ENCODE results near the gene CDK9.

CDK9 gene

DNA sequence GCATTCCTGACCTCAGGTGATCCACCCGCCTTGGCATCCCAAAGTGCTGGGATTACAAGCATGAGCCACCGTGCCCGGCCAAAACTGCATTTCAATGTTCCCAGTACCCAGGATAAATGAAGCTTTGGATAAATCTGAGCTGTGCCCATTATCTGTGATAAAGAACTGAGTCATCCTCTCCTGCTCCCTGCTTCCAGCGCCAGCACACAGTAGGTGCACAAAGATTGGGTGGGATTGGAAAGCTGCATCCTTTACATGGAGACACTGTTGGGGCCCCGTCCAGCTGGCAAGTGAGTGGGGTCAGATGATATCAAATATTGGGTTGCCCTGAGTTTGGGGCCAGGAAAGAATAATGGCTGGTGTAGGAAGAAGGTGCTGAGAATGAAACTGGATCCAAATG lies 24.8 kb upstream of the CDK9 start:
- Histone ChIP-seq H3K14ac (ENCODE audit: low read length) (no peak overlapping the region), H3K4me3 (ENCODE audit: low read depth, low read length) (no peak overlapping the region), H3K36me3 (ENCODE audit: control insufficient read depth in 1 of 2, insufficient read depth in 2 of 2, low read length in 2 of 2) (no peaks in the 10 kb centered on the region), H3K27ac (ENCODE audit: low read depth, low read length) (no peak overlapping the region), H3K18ac (ENCODE audit: low read length) (no peak overlapping the region), H4K8ac (ENCODE audit: low read depth, low read length) (no peak overlapping the region), H3K79me1 (ENCODE audit: low read length) (peaks cover 2% of the 10 kb centered on the region), H4K91ac (ENCODE audit: low read depth, low read length) (no peak overlapping the region), H2BK120ac (ENCODE audit: insufficient read depth, low read length, poor library complexity) (no peak overlapping the region), H3K79me2 (ENCODE audit: control insufficient read depth, insufficient read depth, low read length, poor library complexity) (no peaks in the 10 kb centered on the region), H2BK5ac (ENCODE audit: low read depth, low read length, poor library complexity) (no peak overlapping the region), H3K9ac (ENCODE audit: low read length) (no peak overlapping the region), H3K4me1 (ENCODE audit: control insufficient read depth in 1 of 2, insufficient read depth in 2 of 2, low read length in 2 of 2) (peaks cover 6 to 10% of the 10 kb centered on the region in 2 experiments), H2AFZ (ENCODE audit: insufficient read depth, low read length, poor library complexity) (no peak overlapping the region), H3K9me3 (ENCODE audit: insufficient read depth, low read depth, low read length) (no peaks in the 10 kb centered on the region), H3K4ac (ENCODE audit: low read depth, low read length) (no peak overlapping the region), H3K4me2 (ENCODE audit: low read length) (no peak overlapping the region), H3K27me3 (ENCODE audit: insufficient read depth, low read length) (peaks cover 2% of the 10 kb centered on the region), H4K12ac (ENCODE audit: low read depth, low read length) (no peak overlapping the region), H2AK5ac (ENCODE audit: low read length) (no peak overlapping the region), H3K23ac (ENCODE audit: low read length) (no peak overlapping the region), H2BK12ac (ENCODE audit: low read length) (no peak overlapping the region)
- WGBS (ENCODE audit: extremely low coverage, insufficient coverage, insufficient read length): no CpG with 5 or more reads among the region's 5 CpGs
- no peak for DNase-seq

DNA sequence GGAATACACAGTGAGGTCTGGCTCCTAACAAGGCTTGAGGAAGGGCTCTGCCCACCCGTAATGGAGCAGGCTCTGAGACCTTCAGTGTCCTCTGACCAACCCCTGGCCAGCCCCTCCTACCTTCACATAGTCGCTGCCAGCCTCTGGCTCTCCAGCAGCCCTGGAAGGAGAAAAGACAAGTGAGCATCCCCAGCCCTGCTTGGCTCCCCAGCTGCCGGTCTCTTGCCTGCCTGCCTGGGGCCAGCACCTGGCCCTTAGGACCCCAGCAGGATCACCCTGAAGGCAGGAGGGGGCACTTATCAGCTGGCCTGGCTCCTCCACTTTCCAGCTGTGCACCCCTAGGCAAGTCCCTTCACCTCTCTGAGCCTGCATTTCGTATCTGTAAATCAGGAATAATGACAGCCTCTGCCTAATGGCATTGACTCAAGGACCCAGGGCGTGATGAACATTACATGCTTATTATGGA lies 24.3 kb upstream of the CDK9 start:
- no peaks in the 10 kb centered on the region for H3K36me3 ChIP-seq (ENCODE audit: control insufficient read depth in 1 of 2, insufficient read depth in 2 of 2, low read length in 2 of 2)
- no peak overlapping the region for H2BK12ac ChIP-seq (ENCODE audit: low read length)
- H3K79me1 ChIP-seq (ENCODE audit: low read length): peaks cover 2% of the 10 kb centered on the region
- no peak overlapping the region for H3K4me3 ChIP-seq (ENCODE audit: low read depth, low read length)
- no peak overlapping the region for H3K27ac ChIP-seq (ENCODE audit: low read depth, low read length)
- no CpG with 5 or more reads among the region's 5 CpGs for WGBS (ENCODE audit: extremely low coverage, insufficient coverage, insufficient read length)
- H3K23ac ChIP-seq (ENCODE audit: low read length): no peak overlapping the region
- H3K9ac ChIP-seq (ENCODE audit: low read length): no peak overlapping the region
- no peak for DNase-seq
- H3K4me2 ChIP-seq (ENCODE audit: low read length): no peak overlapping the region
- H3K4me1 ChIP-seq (ENCODE audit: control insufficient read depth in 1 of 2, insufficient read depth in 2 of 2, low read length in 2 of 2): peaks cover 6 to 10% of the 10 kb centered on the region in 2 experiments
- no peak overlapping the region for H4K91ac ChIP-seq (ENCODE audit: low read depth, low read length)
- no peak overlapping the region for H3K14ac ChIP-seq (ENCODE audit: low read length)
- H3K4ac ChIP-seq (ENCODE audit: low read depth, low read length): no peak overlapping the region
- H4K12ac ChIP-seq (ENCODE audit: low read depth, low read length): no peak overlapping the region
- H3K9me3 ChIP-seq (ENCODE audit: insufficient read depth, low read depth, low read length): no peaks in the 10 kb centered on the region
- H3K18ac ChIP-seq (ENCODE audit: low read length): no peak overlapping the region
- H2BK120ac ChIP-seq (ENCODE audit: insufficient read depth, low read length, poor library complexity): no peak overlapping the region
- H2BK5ac ChIP-seq (ENCODE audit: low read depth, low read length, poor library complexity): no peak overlapping the region
- no peak overlapping the region for H4K8ac ChIP-seq (ENCODE audit: low read depth, low read length)
- H3K79me2 ChIP-seq (ENCODE audit: control insufficient read depth, insufficient read depth, low read length, poor library complexity): no peaks in the 10 kb centered on the region
- no peak overlapping the region for H2AK5ac ChIP-seq (ENCODE audit: low read length)
- H3K27me3 ChIP-seq (ENCODE audit: insufficient read depth, low read length): no peaks in the 10 kb centered on the region
- no peak overlapping the region for H2AFZ ChIP-seq (ENCODE audit: insufficient read depth, low read length, poor library complexity)

DNA sequence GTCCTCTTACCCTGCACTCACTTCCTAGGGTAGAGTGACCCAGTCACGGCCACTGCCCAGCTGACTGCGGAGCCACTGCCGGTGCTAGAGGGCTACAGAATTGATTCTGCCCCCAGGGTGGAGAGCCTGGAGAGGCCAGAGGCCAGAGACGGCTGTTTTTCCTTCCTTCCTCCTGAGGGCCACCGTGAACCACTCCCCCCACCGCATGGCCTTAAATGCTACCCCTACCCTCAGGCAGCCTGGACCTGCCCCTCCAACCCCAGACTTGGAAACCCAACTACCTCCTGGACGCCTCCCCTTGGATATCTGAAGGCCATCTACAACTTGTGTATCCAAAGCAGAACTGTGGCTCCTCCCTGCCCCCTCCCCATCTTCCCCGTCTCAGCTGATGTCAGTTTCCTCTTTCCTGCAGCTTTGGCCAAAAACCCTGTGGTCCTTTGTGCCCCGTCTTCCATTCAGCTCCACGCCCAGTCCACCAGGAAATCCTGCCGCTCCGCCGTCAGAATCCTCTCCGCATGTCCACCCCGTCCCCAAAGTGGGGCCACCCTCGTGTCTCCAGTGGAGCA lies 23.6 kb upstream of the CDK9 start:
- Histone ChIP-seq H3K27ac (ENCODE audit: low read depth, low read length) (no peak overlapping the region), H3K4ac (ENCODE audit: low read depth, low read length) (no peak overlapping the region), H3K4me2 (ENCODE audit: low read length) (no peak overlapping the region), H2AK5ac (ENCODE audit: low read length) (no peak overlapping the region), H2AFZ (ENCODE audit: insufficient read depth, low read length, poor library complexity) (no peak overlapping the region), H3K79me2 (ENCODE audit: control insufficient read depth, insufficient read depth, low read length, poor library complexity) (no peaks in the 10 kb centered on the region), H3K27me3 (ENCODE audit: insufficient read depth, low read length) (no peaks in the 10 kb centered on the region), H3K4me3 (ENCODE audit: low read depth, low read length) (no peak overlapping the region), H3K23ac (ENCODE audit: low read length) (no peak overlapping the region), H2BK12ac (ENCODE audit: low read length) (no peak overlapping the region), H3K9me3 (ENCODE audit: insufficient read depth, low read depth, low read length) (no peaks in the 10 kb centered on the region), H3K36me3 (ENCODE audit: control insufficient read depth in 1 of 2, insufficient read depth in 2 of 2, low read length in 2 of 2) (no peaks in the 10 kb centered on the region), H2BK5ac (ENCODE audit: low read depth, low read length, poor library complexity) (no peak overlapping the region), H3K18ac (ENCODE audit: low read length) (no peak overlapping the region), H4K12ac (ENCODE audit: low read depth, low read length) (no peak overlapping the region), H4K91ac (ENCODE audit: low read depth, low read length) (no peak overlapping the region), H3K4me1 (ENCODE audit: control insufficient read depth in 1 of 2, insufficient read depth in 2 of 2, low read length in 2 of 2) (peaks cover 6 to 10% of the 10 kb centered on the region in 2 experiments), H3K9ac (ENCODE audit: low read length) (no peak overlapping the region), H3K79me1 (ENCODE audit: low read length) (peaks cover 2% of the 10 kb centered on the region), H3K14ac (ENCODE audit: low read length) (no peak overlapping the region), H2BK120ac (ENCODE audit: insufficient read depth, low read length, poor library complexity) (no peak overlapping the region), H4K8ac (ENCODE audit: low read depth, low read length) (no peak overlapping the region)
- WGBS (ENCODE audit: extremely low coverage, insufficient coverage, insufficient read length): no CpG with 5 or more reads among the region's 16 CpGs
- no peak for DNase-seq

DNA sequence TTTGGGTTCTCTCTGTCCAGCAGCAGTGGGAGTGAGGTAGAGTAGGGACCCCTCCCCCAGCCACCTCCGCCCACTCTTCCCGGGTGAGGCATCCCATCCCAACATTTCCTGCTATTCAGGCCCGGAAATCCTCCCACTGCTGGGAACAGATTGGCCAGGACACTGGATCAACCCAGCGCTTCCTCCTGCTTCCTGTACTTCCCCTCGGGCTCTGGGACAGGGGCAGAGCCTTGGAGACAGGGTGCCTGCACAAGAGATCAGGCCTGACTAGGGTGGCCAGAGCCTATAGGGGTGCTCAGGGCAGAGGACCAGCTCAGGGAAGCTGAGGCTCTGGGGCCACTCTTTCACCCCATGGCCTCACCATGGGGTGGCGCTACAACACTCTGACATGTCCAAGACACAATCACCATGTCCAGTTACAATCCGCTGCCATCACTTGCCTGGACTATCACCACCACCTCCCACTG lies 21.9 kb upstream of the CDK9 start:
- H3K18ac ChIP-seq (ENCODE audit: low read length): no peak overlapping the region
- no peak overlapping the region for H4K91ac ChIP-seq (ENCODE audit: low read depth, low read length)
- H4K8ac ChIP-seq (ENCODE audit: low read depth, low read length): no peak overlapping the region
- H3K4me3 ChIP-seq (ENCODE audit: low read depth, low read length): no peak overlapping the region
- H3K14ac ChIP-seq (ENCODE audit: low read length): no peak overlapping the region
- peaks cover 2% of the 10 kb centered on the region for H3K79me1 ChIP-seq (ENCODE audit: low read length)
- H3K4me2 ChIP-seq (ENCODE audit: low read length): no peak overlapping the region
- no CpG with 5 or more reads among the region's 7 CpGs for WGBS (ENCODE audit: extremely low coverage, insufficient coverage, insufficient read length)
- no peak overlapping the region for H3K9ac ChIP-seq (ENCODE audit: low read length)
- peaks cover 10 to 14% of the 10 kb centered on the region in 2 experiments for H3K4me1 ChIP-seq (ENCODE audit: control insufficient read depth in 1 of 2, insufficient read depth in 2 of 2, low read length in 2 of 2)
- no peak overlapping the region for H2AFZ ChIP-seq (ENCODE audit: insufficient read depth, low read length, poor library complexity)
- H2AK5ac ChIP-seq (ENCODE audit: low read length): no peak overlapping the region
- peak in 1 of 2 donors; percentile 17 for DNase-seq
- no peak overlapping the region for H3K27ac ChIP-seq (ENCODE audit: low read depth, low read length)
- no peak overlapping the region for H2BK5ac ChIP-seq (ENCODE audit: low read depth, low read length, poor library complexity)
- H2BK120ac ChIP-seq (ENCODE audit: insufficient read depth, low read length, poor library complexity): no peak overlapping the region
- H3K4ac ChIP-seq (ENCODE audit: low read depth, low read length): no peak overlapping the region
- H4K12ac ChIP-seq (ENCODE audit: low read depth, low read length): no peak overlapping the region
- H3K79me2 ChIP-seq (ENCODE audit: control insufficient read depth, insufficient read depth, low read length, poor library complexity): no peaks in the 10 kb centered on the region
- H3K36me3 ChIP-seq (ENCODE audit: control insufficient read depth in 1 of 2, insufficient read depth in 2 of 2, low read length in 2 of 2): no peaks in the 10 kb centered on the region
- no peak overlapping the region for H2BK12ac ChIP-seq (ENCODE audit: low read length)
- no peaks in the 10 kb centered on the region for H3K9me3 ChIP-seq (ENCODE audit: insufficient read depth, low read depth, low read length)
- H3K23ac ChIP-seq (ENCODE audit: low read length): no peak overlapping the region
- H3K27me3 ChIP-seq (ENCODE audit: insufficient read depth, low read length): no peaks in the 10 kb centered on the region
